ENCODE data around the gene SLC35D2.

- TF ChIP-seq CTCF (IDR thresholded peaks at IDR 0.05; ENCODE audit: borderline replicate concordance, extremely low read depth, low read length, poor library complexity, severe bottlenecking) (no peak), EZH2 (IDR thresholded peaks at IDR 0.05; ENCODE audit: borderline replicate concordance, low read depth, low read length, severe bottlenecking) (no peak)
Measured at GRCh38 chr9:96343515-96344360, 39.8 kb downstream of the SLC35D2 start.

Measured in DND-41 (cell line).